Fibroblast of pulmonary artery (primary cell): ENCODE results near the gene SRGN.
A peak's percentile ranks its signal among the peaks of the same experiment; 100 is the strongest.

Source experiments
- DNase-seq: peaks from one replicate; pipeline ENCODE4 v3.0.0-alpha.2; 2010; ENCODE audit warnings: low read depth
- H3K4me3 ChIP-seq: replicated peaks from 2 replicates; pipeline ENCODE4 v1.5.1; 2011; ENCODE audit warnings: low read depth, mild to moderate bottlenecking, control low read depth, low read length, moderate library complexity
- CTCF ChIP-seq: IDR thresholded peaks from 2 replicates; pipeline ENCODE4 v1.5.1; 2011; ENCODE audit warnings: mild to moderate bottlenecking, control low read depth, low read length, inconsistent platforms; ENCODE audit errors: missing control alignments

Gene SRGN

GRCh38 chr10:69061305-69062161 is 26.4 kb upstream of the SRGN start:
- no peak for TF ChIP-seq CTCF
- DNase-seq: peak; percentile 100
- peak overlapping the region; percentile 49 for H3K4me3 ChIP-seq

- no peak for DNase-seq
- H3K4me3 ChIP-seq: no peak overlapping the region
- no peak for TF ChIP-seq CTCF
Observed at GRCh38 chr10:69062901-69063300, 25.0 kb upstream of the SRGN start.

GRCh38 chr10:69064762-69065328 is 23.1 kb upstream of the SRGN start:
- no peak for TF ChIP-seq CTCF
- no peak for DNase-seq
- no peak overlapping the region for H3K4me3 ChIP-seq

GRCh38 chr10:69065406-69066361 is 22.2 kb upstream of the SRGN start:
- no peak for TF ChIP-seq CTCF
- DNase-seq: peak; percentile 92
- no peak overlapping the region for H3K4me3 ChIP-seq

GRCh38 chr10:69067189-69067588 is 20.7 kb upstream of the SRGN start:
- no peak for TF ChIP-seq CTCF
- DNase-seq: no peak
- H3K4me3 ChIP-seq: no peak overlapping the region

GRCh38 chr10:69068549-69068948 is 19.4 kb upstream of the SRGN start:
- DNase-seq: peak; percentile 72
- TF ChIP-seq CTCF: no peak
- H3K4me3 ChIP-seq: no peak overlapping the region
